Activated naive CD8-positive, alpha-beta T cell (primary cell): ENCODE results near the gene ARID2.

Experiments
- H3K27ac Mint-ChIP-seq: one replicate; pipeline ENCODE4 v1.8.0; 2021; ENCODE audit warnings: mixed read lengths
- H3K27me3 Mint-ChIP-seq: one replicate; pipeline ENCODE4 v1.8.0; 2021; ENCODE audit warnings: mixed read lengths
- H3K36me3 Mint-ChIP-seq: one replicate; pipeline ENCODE4 v1.8.0; 2021; ENCODE audit warnings: mixed read lengths
- H3K4me1 Mint-ChIP-seq: one replicate; pipeline ENCODE4 v1.8.0; 2021; ENCODE audit warnings: low read depth, mixed read lengths
- H3K4me3 Mint-ChIP-seq: one replicate; pipeline ENCODE4 v1.8.0; 2021; ENCODE audit warnings: mild to moderate bottlenecking, mixed read lengths
- H3K9me3 Mint-ChIP-seq: one replicate; pipeline ENCODE4 v1.8.0; 2021; ENCODE audit warnings: low read depth, mixed read lengths

The ARID2 gene

GRCh38 chr12:45887544-45887943, 158.0 kb downstream of the ARID2 start:
- H3K9me3 Mint-ChIP-seq = no peaks in the 10 kb centered on the region
- no peak overlapping the region for H3K27ac Mint-ChIP-seq
- H3K36me3 Mint-ChIP-seq = peaks cover 24% of the 10 kb centered on the region
- no peaks in the 10 kb centered on the region for H3K27me3 Mint-ChIP-seq
- peaks cover 15% of the 10 kb centered on the region for H3K4me1 Mint-ChIP-seq
- H3K4me3 Mint-ChIP-seq = no peak overlapping the region

- no peak overlapping the region for H3K4me3 Mint-ChIP-seq
- no peak overlapping the region for H3K27ac Mint-ChIP-seq
- H3K27me3 Mint-ChIP-seq = no peaks in the 10 kb centered on the region
- no peaks in the 10 kb centered on the region for H3K9me3 Mint-ChIP-seq
- H3K4me1 Mint-ChIP-seq = peaks cover 33% of the 10 kb centered on the region
- peaks cover 26% of the 10 kb centered on the region for H3K36me3 Mint-ChIP-seq
Measured at GRCh38 chr12:45890276-45890675, 160.8 kb downstream of the ARID2 start.

- no peaks in the 10 kb centered on the region for H3K27me3 Mint-ChIP-seq
- peaks cover 33% of the 10 kb centered on the region for H3K4me1 Mint-ChIP-seq
- no peaks in the 10 kb centered on the region for H3K9me3 Mint-ChIP-seq
- H3K4me3 Mint-ChIP-seq = no peak overlapping the region
- H3K36me3 Mint-ChIP-seq = peaks cover 28% of the 10 kb centered on the region
- no peak overlapping the region for H3K27ac Mint-ChIP-seq
Measured at GRCh38 chr12:45893240-45893639, 163.7 kb downstream of the ARID2 start.

- no peaks in the 10 kb centered on the region for H3K9me3 Mint-ChIP-seq
- peaks cover 37% of the 10 kb centered on the region for H3K36me3 Mint-ChIP-seq
- H3K27ac Mint-ChIP-seq = no peak overlapping the region
- no peak overlapping the region for H3K4me3 Mint-ChIP-seq
- peaks cover 31% of the 10 kb centered on the region for H3K4me1 Mint-ChIP-seq
- no peaks in the 10 kb centered on the region for H3K27me3 Mint-ChIP-seq
Measured at GRCh38 chr12:45895961-45896360, 166.5 kb downstream of the ARID2 start.

- Mint-ChIP-seq H3K27me3 (no peaks in the 10 kb centered on the region), H3K4me3 (no peak overlapping the region), H3K27ac (no peak overlapping the region), H3K9me3 (no peaks in the 10 kb centered on the region), H3K4me1 (peaks cover 17% of the 10 kb centered on the region), H3K36me3 (peaks cover 37% of the 10 kb centered on the region)
Measured at GRCh38 chr12:45898094-45898493, 168.6 kb downstream of the ARID2 start.

GRCh38 chr12:45907955-45908354, 178.4 kb downstream of the ARID2 start:
- H3K9me3 Mint-ChIP-seq = no peaks in the 10 kb centered on the region
- H3K4me3 Mint-ChIP-seq = no peak overlapping the region
- no peaks in the 10 kb centered on the region for H3K27me3 Mint-ChIP-seq
- no peaks in the 10 kb centered on the region for H3K4me1 Mint-ChIP-seq
- H3K27ac Mint-ChIP-seq = no peak overlapping the region
- peaks cover 5% of the 10 kb centered on the region for H3K36me3 Mint-ChIP-seq

- Mint-ChIP-seq H3K4me1 (no peaks in the 10 kb centered on the region), H3K9me3 (no peaks in the 10 kb centered on the region), H3K36me3 (peaks cover 3% of the 10 kb centered on the region), H3K27ac (no peak overlapping the region), H3K4me3 (no peak overlapping the region), H3K27me3 (no peaks in the 10 kb centered on the region)
Measured at GRCh38 chr12:45909041-45909713, 179.7 kb downstream of the ARID2 start.

- Mint-ChIP-seq H3K36me3 (peaks cover 4% of the 10 kb centered on the region), H3K27me3 (no peaks in the 10 kb centered on the region), H3K9me3 (peaks cover 3% of the 10 kb centered on the region), H3K4me3 (no peak overlapping the region), H3K4me1 (peaks cover 2% of the 10 kb centered on the region), H3K27ac (no peak overlapping the region)
Measured at GRCh38 chr12:45912774-45913173, 183.3 kb downstream of the ARID2 start.

- Mint-ChIP-seq H3K4me3 (no peak overlapping the region), H3K9me3 (peaks cover 3% of the 10 kb centered on the region), H3K36me3 (peaks cover 4% of the 10 kb centered on the region), H3K27ac (no peak overlapping the region), H3K4me1 (peaks cover 2% of the 10 kb centered on the region), H3K27me3 (no peaks in the 10 kb centered on the region)
Measured at GRCh38 chr12:45913631-45914030, 184.1 kb downstream of the ARID2 start.

GRCh38 chr12:45914090-45914489, 184.6 kb downstream of the ARID2 start:
- Mint-ChIP-seq H3K36me3 (peaks cover 5% of the 10 kb centered on the region), H3K27ac (no peak overlapping the region), H3K9me3 (peaks cover 3% of the 10 kb centered on the region), H3K27me3 (no peaks in the 10 kb centered on the region), H3K4me3 (no peak overlapping the region), H3K4me1 (peaks cover 2% of the 10 kb centered on the region)

GRCh38 chr12:45915405-45915804, 185.9 kb downstream of the ARID2 start:
- Mint-ChIP-seq H3K36me3 (peaks cover 4% of the 10 kb centered on the region), H3K27me3 (no peaks in the 10 kb centered on the region), H3K4me1 (peaks cover 2% of the 10 kb centered on the region), H3K27ac (no peak overlapping the region), H3K4me3 (no peak overlapping the region), H3K9me3 (peaks cover 3% of the 10 kb centered on the region)

GRCh38 chr12:45918818-45919217, 189.3 kb downstream of the ARID2 start:
- Mint-ChIP-seq H3K36me3 (peaks cover 9% of the 10 kb centered on the region), H3K4me1 (peaks cover 2% of the 10 kb centered on the region), H3K27ac (no peak overlapping the region), H3K9me3 (peaks cover 3% of the 10 kb centered on the region), H3K27me3 (no peaks in the 10 kb centered on the region), H3K4me3 (no peak overlapping the region)

- H3K4me3 Mint-ChIP-seq = no peak overlapping the region
- peaks cover 21% of the 10 kb centered on the region for H3K36me3 Mint-ChIP-seq
- H3K9me3 Mint-ChIP-seq = no peaks in the 10 kb centered on the region
- no peaks in the 10 kb centered on the region for H3K4me1 Mint-ChIP-seq
- H3K27ac Mint-ChIP-seq = peak overlapping the region; percentile 78
- no peaks in the 10 kb centered on the region for H3K27me3 Mint-ChIP-seq
Measured at GRCh38 chr12:45928309-45928708, 198.8 kb downstream of the ARID2 start.

GRCh38 chr12:45930369-45930768, 200.9 kb downstream of the ARID2 start:
- Mint-ChIP-seq H3K4me3 (no peak overlapping the region), H3K36me3 (peaks cover 21% of the 10 kb centered on the region), H3K27me3 (no peaks in the 10 kb centered on the region), H3K9me3 (no peaks in the 10 kb centered on the region), H3K27ac (no peak overlapping the region), H3K4me1 (peaks cover 3% of the 10 kb centered on the region)

- no peaks in the 10 kb centered on the region for H3K9me3 Mint-ChIP-seq
- H3K4me3 Mint-ChIP-seq = no peak overlapping the region
- H3K27me3 Mint-ChIP-seq = no peaks in the 10 kb centered on the region
- H3K36me3 Mint-ChIP-seq = peaks cover 18% of the 10 kb centered on the region
- peak overlapping the region; percentile 10 for H3K27ac Mint-ChIP-seq
- H3K4me1 Mint-ChIP-seq = peaks cover 9% of the 10 kb centered on the region
Measured at GRCh38 chr12:45933504-45933903, 204.0 kb downstream of the ARID2 start.

GRCh38 chr12:45934956-45935355, 205.4 kb downstream of the ARID2 start:
- Mint-ChIP-seq H3K27me3 (no peaks in the 10 kb centered on the region), H3K27ac (no peak overlapping the region), H3K9me3 (no peaks in the 10 kb centered on the region), H3K36me3 (peaks cover 17% of the 10 kb centered on the region), H3K4me1 (peaks cover 11% of the 10 kb centered on the region), H3K4me3 (no peak overlapping the region)
